HCT116 (cell line): ENCODE results near the gene NABP1. TPM values are rescaled to one million over a fixed set of nuclear protein-coding genes. Genes with fewer than 3 reads are reported as not detected.

Experiments
- ATAC-seq: fragments of 200-7000 bp; cut with Tn5 transposase; 2 replicates; pipeline ENCODE4 v1.9.1; 2020; ENCODE audit warnings: mild to moderate bottlenecking, moderate library complexity
- BruUV-seq: library from RNA; stranded (reverse); fragments of 400-500 nt; replicated peaks from 2 replicates; lab custom pipeline; 2021; lab: Mats Ljungman, UMichigan
- CTCF ChIA-PET: fragments of 300-600 bp; sonication (Branson Sonifier 250); formaldehyde crosslinking; loops from one replicate; lab custom pipeline; 2021; ENCODE audit warnings: antibody characterized with exemption; lab: Charles Lee
- POLR2A ChIA-PET: fragments of 300-600, 350-600 bp; sonication (Branson Sonifier 250); formaldehyde crosslinking; loops from one replicate; lab custom pipeline; 2021; ENCODE audit warnings: antibody characterized with exemption; lab: Charles Lee
- RAD21 ChIA-PET, 2 experiments: fragments of 300-600 bp; sonication (Branson Sonifier 250); formaldehyde crosslinking; loops; one replicate each; lab custom pipeline; 2023; ENCODE audit warnings: low total read pairs in 2 of 2; ENCODE audit not compliant: uncharacterized antibody in 2 of 2, unreplicated experiment in 2 of 2, low non-redundant PET in 1 of 2; lab: Charles Lee
- DNase-seq: peaks from one replicate; pipeline ENCODE4 v3.0.0-alpha.2; 2010; ENCODE audit warnings: low read depth, low spot score
- H2AFZ ChIP-seq: fragments of 200-600 bp; shearing (Covaris generic), sonication (generic); 2 replicates; pipeline ENCODE4 v1.6.1; 2017; ENCODE audit warnings: low read depth, mixed run types, mixed read lengths, antibody characterized with exemption, low read length; ENCODE audit not compliant: poor library complexity, severe bottlenecking
- H3K27ac ChIP-seq: 2 replicates; pipeline ENCODE4 v1.5.1; 2012; ENCODE audit warnings: low read depth, low read length
- H3K27me3 ChIP-seq: fragments of 200-600 bp; sonication (generic); 2 replicates; pipeline ENCODE4 v1.6.1; 2016; ENCODE audit warnings: mixed run types, low read length, mixed read lengths; ENCODE audit not compliant: insufficient read depth
- H3K36me3 ChIP-seq, 2 experiments: fragments of 200-500 bp in 1 of 2; fragments of 200-600 bp in 1 of 2; sonication (Bioruptor generic) in 1 of 2; sonication (generic) in 1 of 2; 2 replicates each; pipeline versions ENCODE4 v1.5.1 to v1.6.1; 2014 to 2016; ENCODE audit warnings: low read length in 2 of 2, inconsistent platforms in 1 of 2, mixed read lengths in 1 of 2, mixed run types in 1 of 2; ENCODE audit not compliant: insufficient read depth in 2 of 2, control insufficient read depth in 1 of 2
- H3K4me1 ChIP-seq, 2 experiments: fragments of 200-600 bp in 1 of 2; sonication (generic) in 1 of 2; 2 replicates each; pipeline versions ENCODE4 v1.5.1 to v1.6.1; 2012 to 2017; ENCODE audit warnings: low read length in 2 of 2, inconsistent platforms in 1 of 2, mild to moderate bottlenecking in 1 of 2, mixed read lengths in 1 of 2, mixed run types in 1 of 2, moderate library complexity in 1 of 2; ENCODE audit not compliant: insufficient read depth in 2 of 2, control insufficient read depth in 1 of 2
- H3K4me2 ChIP-seq: fragments of 200-600 bp; sonication (generic); 2 replicates; pipeline ENCODE4 v1.6.1; 2017; ENCODE audit warnings: mixed run types, low read length, mixed read lengths
- H3K4me3 ChIP-seq, 2 experiments: fragments of 200-600 bp in 1 of 2; sonication (generic) in 1 of 2; replicated peaks in 1 of 2; 2 replicates each; pipeline ENCODE4 v1.5.1; 2011 to 2016; ENCODE audit warnings: low read length in 2 of 2, control low read depth in 1 of 2, low read depth in 1 of 2, mild to moderate bottlenecking in 1 of 2, mixed read lengths in 1 of 2, mixed run types in 1 of 2
- H3K79me2 ChIP-seq: fragments of 200-600 bp; sonication (generic); 2 replicates; pipeline ENCODE4 v1.6.1; 2017; ENCODE audit warnings: mild to moderate bottlenecking, mixed run types, low read length, moderate library complexity, mixed read lengths; ENCODE audit not compliant: insufficient read depth
- H3K9ac ChIP-seq: fragments of 200-600 bp; sonication (generic); 2 replicates; pipeline ENCODE4 v1.6.1; 2016; ENCODE audit warnings: low read length, mixed read lengths
- H3K9me2 ChIP-seq: fragments of 200-600 bp; sonication (generic), shearing (Covaris generic); 2 replicates; pipeline ENCODE4 v1.6.1; 2017; ENCODE audit warnings: mixed run types, mild to moderate bottlenecking, moderate library complexity; ENCODE audit not compliant: insufficient read depth
- H3K9me3 ChIP-seq, 2 experiments: fragments of 200-500 bp in 1 of 2; fragments of 200-600 bp in 1 of 2; sonication (Bioruptor generic) in 1 of 2; sonication (generic) in 1 of 2; 2 replicates each; pipeline ENCODE4 v1.6.1; 2014 to 2017; ENCODE audit warnings: low read length in 2 of 2, mixed read lengths in 2 of 2, inconsistent platforms in 1 of 2, low read depth in 1 of 2, mild to moderate bottlenecking in 1 of 2, mixed run types in 1 of 2, moderate library complexity in 1 of 2; ENCODE audit not compliant: control insufficient read depth in 1 of 2, insufficient read depth in 1 of 2
- H4K20me1 ChIP-seq: fragments of 200-600 bp; sonication (generic), shearing (Covaris generic); 2 replicates; pipeline ENCODE4 v1.6.1; 2017; ENCODE audit warnings: mixed run types, mild to moderate bottlenecking, moderate library complexity; ENCODE audit not compliant: insufficient read depth
- CBX3 ChIP-seq: IDR thresholded peaks from 2 replicates; pipeline ENCODE4 v1.6.1; 2012; ENCODE audit warnings: low read depth
- CTCF ChIP-seq, 3 experiments: fragments of 200-600 bp in 1 of 3; sonication (generic) in 1 of 3; IDR thresholded peaks in 2 of 3; conservative IDR thresholded peaks in 1 of 3; 2 replicates each; pipeline ENCODE4 v1.5.1; 2012 to 2017; ENCODE audit warnings: low read depth in 2 of 3, low read length in 2 of 3, antibody characterized with exemption in 1 of 3, borderline replicate concordance in 1 of 3, control low read depth in 1 of 3, mild to moderate bottlenecking in 1 of 3, mixed read lengths in 1 of 3, mixed run types in 1 of 3, moderate library complexity in 1 of 3; ENCODE audit not compliant: insufficient read depth in 1 of 3
- MAX ChIP-seq: IDR thresholded peaks from 2 replicates; pipeline ENCODE4 v1.6.1; 2012
- POLR2AphosphoS5 ChIP-seq: IDR thresholded peaks from 2 replicates; pipeline ENCODE4 v1.6.1; 2011; ENCODE audit warnings: mild to moderate bottlenecking, low read depth, low read length, moderate library complexity
- RAD21 ChIP-seq: IDR thresholded peaks from 2 replicates; pipeline ENCODE4 v1.6.1; 2012; ENCODE audit warnings: low read depth, mild to moderate bottlenecking
- SIN3A ChIP-seq: IDR thresholded peaks from 2 replicates; pipeline ENCODE4 v1.6.1; 2012; ENCODE audit warnings: low read depth
- intact Hi-C: fragments of 100-400 bp; cut with micrococcal nuclease; formaldehyde crosslinking; loops from 2 replicates; pipeline ENCODE4 v1.10.0; 2022
- total RNA-seq: library from RNA; stranded (reverse); gene quantifications from one replicate; pipeline ENCODE4 v1.2.1, GENCODE V29; 2021; ENCODE audit not compliant: unreplicated experiment

Gene NABP1
- total RNA-seq, 1 experiment from 2014 or later: 39.3 TPM

- Histone ChIP-seq H3K27me3 (no peaks in the 10 kb centered on the region), H3K4me3 (no peak overlapping the region), H3K36me3 (peaks cover 8 to 21% of the 10 kb centered on the region in 2 experiments), H4K20me1 (no peaks in the 10 kb centered on the region; the same call in 1 of the 2 replicates), H3K79me2 (no peaks in the 10 kb centered on the region), H3K9me3 (no peaks in the 10 kb centered on the region), H3K27ac (no peak overlapping the region), H3K4me2 (peak overlapping the region; percentile 15; the same call in 1 of the 2 replicates), H3K9ac (no peak overlapping the region), H3K9me2 (no peaks in the 10 kb centered on the region), H3K4me1 (peaks cover 19 to 37% of the 10 kb centered on the region in 2 experiments), H2AFZ (no peak overlapping the region)
- DNase-seq (peak; percentile 61), ATAC-seq (peak; percentile 79)
- ChIA-PET RAD21 (no interaction called here), POLR2A (interaction anchor here (0.7 to 1.1 kb wide), 2 partner anchors 13 to 14 kb away, joined by 3 read pairs; partner anchors contain the start of gene NABP1), CTCF (interaction anchor here (0.6 to 1.0 kb wide), 3 partner anchors 11 to 510 kb away, joined by 3 to 7 read pairs (median 3); no protein-coding TSS in a partner anchor)
- TF ChIP-seq RAD21 (peak; percentile 83), MAX (peak; percentile 42), SIN3A (no peak), CTCF (IDR thresholded peaks at IDR 0.05 in 2 of 3, conservative IDR thresholded peaks at IDR 0.05 in 1 of 3; ENCODE audit: borderline replicate concordance in 1 of 3, insufficient read depth in 1 of 3, low read depth in 2 of 3, low read length in 2 of 3) (peak; percentile 68 to 82 (median 73); a peak in 5 of 6 replicates), CBX3 (peak; percentile 37; the same call in 1 of the 2 replicates), POLR2AphosphoS5 (peak; percentile 59)
- no TSS peak for BruUV-seq
- intact Hi-C loops: loop anchor here (1.0 kb wide), 2 partner anchors 120 to 125 kb away; no protein-coding TSS in a partner anchor
Measured at GRCh38 chr2:191691016-191691735, 13.2 kb downstream of the NABP1 start.
